GM21515 (cell line): ENCODE measurements around the gene ZNF277.

ENCODE experiments used
- ATAC-seq: cut with Tn5 transposase; IDR thresholded peaks from one replicate; pipeline ENCODE4 v1.9.1; 2021; ENCODE audit not compliant: unreplicated experiment

The ZNF277 gene

DNA sequence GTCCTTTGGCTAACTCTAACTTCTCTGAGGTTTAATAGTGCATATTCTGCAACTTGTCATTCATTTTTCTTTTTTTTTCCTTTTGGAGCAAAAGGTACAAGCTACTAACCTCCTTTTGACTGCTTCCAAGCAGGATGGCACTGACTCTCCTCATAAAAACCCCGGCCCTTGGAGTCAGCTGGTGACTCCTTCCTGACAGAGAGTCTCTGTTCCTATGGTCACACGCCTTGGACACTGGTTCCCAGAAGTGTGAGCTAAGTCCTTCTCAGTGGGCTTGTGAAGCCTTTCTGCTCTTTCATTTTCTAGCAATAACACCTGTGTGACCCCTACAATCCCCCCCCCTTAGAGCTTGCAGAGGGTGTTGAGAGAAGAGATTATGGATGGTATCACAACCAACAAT is 22.0 kb upstream of the ZNF277 start:
- ATAC-seq: no peak

- ATAC-seq: no peak
These were observed 21.3 kb upstream of the ZNF277 start for GRCh38 chr7:112185005-112185834.

DNA sequence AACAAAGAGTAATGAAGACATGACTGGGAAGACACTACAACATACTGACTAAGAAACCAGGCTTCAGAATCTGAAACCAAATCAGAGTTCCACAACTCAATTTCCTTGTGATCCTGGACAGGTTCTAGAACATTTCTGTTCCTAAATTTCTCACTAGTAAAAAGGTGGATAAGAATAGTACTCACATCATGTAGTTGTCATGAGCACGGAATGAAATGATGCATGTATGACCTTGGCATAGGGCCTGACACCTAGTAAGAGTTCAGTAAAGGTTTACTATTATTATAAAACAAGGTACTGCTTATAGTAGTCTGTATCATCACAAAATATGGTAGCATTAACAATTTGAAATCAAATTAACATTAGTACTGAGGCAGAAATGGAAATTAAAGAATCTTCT is 20.2 kb upstream of the ZNF277 start:
- ATAC-seq: no peak

GRCh38 chr7:112188257-112188656 is 18.2 kb upstream of the ZNF277 start:
- no peak for ATAC-seq

GRCh38 chr7:112189691-112190090 is 16.8 kb upstream of the ZNF277 start:
- ATAC-seq: no peak

- no peak for ATAC-seq
These were observed 16.4 kb upstream of the ZNF277 start for GRCh38 chr7:112190120-112190519.

GRCh38 chr7:112192236-112193154 is 14.0 kb upstream of the ZNF277 start:
- ATAC-seq: no peak

GRCh38 chr7:112193915-112194502 is 12.5 kb upstream of the ZNF277 start:
- ATAC-seq: no peak

- no peak for ATAC-seq
These were observed 10.8 kb upstream of the ZNF277 start for GRCh38 chr7:112195717-112196116.

DNA sequence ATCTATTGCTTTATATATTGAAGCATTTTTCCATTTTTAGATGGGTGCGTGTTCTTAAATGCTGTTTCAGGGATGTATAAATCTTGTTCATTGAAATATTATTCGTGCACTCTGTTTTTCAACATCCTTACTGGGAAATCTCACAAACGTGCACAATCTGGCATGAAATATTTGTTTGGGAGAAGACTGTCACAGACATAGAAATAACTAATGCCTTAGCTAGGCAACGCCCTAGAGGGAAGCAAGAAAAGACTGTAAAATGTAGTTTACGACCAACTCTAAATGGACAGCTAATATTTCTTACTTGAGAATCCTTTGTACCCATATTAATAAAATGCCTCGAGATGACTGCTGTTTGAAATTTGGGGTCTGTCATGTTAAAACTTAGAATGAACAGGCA is 9.2 kb upstream of the ZNF277 start:
- ATAC-seq: no peak

GRCh38 chr7:112199035-112199655 is 7.3 kb upstream of the ZNF277 start:
- no peak for ATAC-seq

DNA sequence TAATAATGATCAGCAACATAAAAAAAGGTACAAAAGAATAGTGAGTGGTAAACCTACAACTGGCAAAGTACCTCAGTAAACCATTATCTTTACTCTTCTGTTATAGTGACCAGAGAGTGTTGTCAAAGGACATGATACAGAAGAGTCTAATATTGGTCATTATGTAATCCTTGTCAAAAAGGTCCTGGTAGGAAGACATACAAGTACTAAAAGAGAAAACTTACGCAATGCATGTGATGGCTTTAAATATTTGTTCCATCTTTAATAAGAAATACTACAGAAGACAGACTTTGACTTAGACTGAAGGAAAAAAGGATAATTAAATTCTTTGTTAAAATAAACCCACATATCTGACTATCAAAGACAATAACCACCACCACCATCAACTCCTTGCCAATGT is 6.8 kb upstream of the ZNF277 start:
- no peak for ATAC-seq

- ATAC-seq: no peak
These were observed 5.1 kb upstream of the ZNF277 start for GRCh38 chr7:112201411-112201810.

- no peak for ATAC-seq
These were observed 4.7 kb upstream of the ZNF277 start for GRCh38 chr7:112201839-112202238.

- ATAC-seq: no peak
These were observed 3.7 kb upstream of the ZNF277 start for GRCh38 chr7:112202816-112203215.

GRCh38 chr7:112203365-112203739 is 3.1 kb upstream of the ZNF277 start:
- no peak for ATAC-seq

DNA sequence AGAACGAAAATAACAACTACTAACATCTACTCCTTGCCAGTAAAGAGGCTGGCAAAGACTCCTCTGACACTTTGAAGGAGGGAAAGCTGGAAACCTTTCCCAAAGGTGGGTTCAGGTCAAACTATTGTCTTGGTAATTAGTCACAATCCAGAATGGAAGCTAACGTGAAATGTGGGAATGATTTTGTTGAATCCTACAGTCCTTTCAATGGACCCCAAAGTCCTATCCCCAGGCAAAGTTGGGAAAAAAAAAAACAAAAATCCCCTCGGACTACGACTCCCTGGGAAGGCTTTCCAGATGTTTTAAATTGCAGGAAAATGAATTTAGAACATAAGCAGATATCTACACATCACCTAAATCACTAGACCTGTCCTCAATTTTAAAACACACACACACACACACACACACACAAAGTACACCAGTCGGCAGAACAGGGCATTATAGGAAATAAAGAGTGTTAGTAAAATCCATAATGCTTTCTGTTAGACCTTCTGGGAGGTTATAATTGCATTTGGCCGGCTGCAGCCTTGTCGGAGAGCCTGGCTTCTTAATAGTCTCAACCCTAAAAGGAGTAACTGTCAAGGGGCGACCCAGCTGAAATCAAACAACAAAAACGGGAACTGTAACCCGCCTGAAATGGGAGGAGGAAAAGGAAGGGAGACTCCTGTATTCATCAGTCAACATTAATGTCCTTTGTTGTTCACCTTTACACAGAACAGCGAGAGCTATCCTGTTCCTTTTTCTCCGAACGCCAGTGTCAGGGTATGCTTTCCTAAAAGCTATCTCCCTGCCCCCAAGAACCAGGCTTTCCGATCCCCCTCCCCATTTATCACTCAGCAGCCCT is 1.8 kb upstream of the ZNF277 start:
- no peak for ATAC-seq

- ATAC-seq: peak; percentile 8
These were observed 905 bp upstream of the ZNF277 start for GRCh38 chr7:112205343-112206237.

GRCh38 chr7:112206991-112207592 is 597 bp downstream of the ZNF277 start:
- ATAC-seq: no peak
